Activated B cell treated with CpG ODN at 0.5 μM for 24 hours (primary cell): ENCODE data around the gene TXNL1. TPM values are rescaled to one million over a fixed set of nuclear protein-coding genes. Genes with fewer than 3 reads are reported as not detected.

Experiments
- ATAC-seq: fragments of 200-7000 bp; cut with Tn5 transposase; one replicate; pipeline ENCODE4 v1.10.0; 2021; ENCODE audit warnings: low read depth, mild to moderate bottlenecking, moderate library complexity
- CTCF ChIA-PET: fragments of 350-600 bp; sonication (Branson Sonifier 250); formaldehyde crosslinking; loops from one replicate; lab custom pipeline; 2021; ENCODE audit warnings: antibody characterized with exemption; lab: Charles Lee
- POLR2A ChIA-PET: fragments of 350-600 bp; sonication (Branson Sonifier 250); formaldehyde crosslinking; loops from one replicate; lab custom pipeline; 2021; ENCODE audit warnings: antibody characterized with exemption; lab: Charles Lee
- DNase-seq: peaks from one replicate; pipeline ENCODE4 v3.0.0; 2022
- H3K27ac Mint-ChIP-seq: one replicate; pipeline ENCODE4 v1.8.0; 2020; ENCODE audit warnings: mixed read lengths
- H3K27me3 Mint-ChIP-seq: one replicate; pipeline ENCODE4 v1.8.0; 2021; ENCODE audit warnings: mixed read lengths
- H3K36me3 Mint-ChIP-seq: one replicate; pipeline ENCODE4 v1.8.0; 2021; ENCODE audit warnings: low read depth, mixed read lengths
- H3K4me1 Mint-ChIP-seq: one replicate; pipeline ENCODE4 v1.8.0; 2021; ENCODE audit warnings: mixed read lengths
- H3K4me3 Mint-ChIP-seq: one replicate; pipeline ENCODE4 v1.8.0; 2020; ENCODE audit warnings: mild to moderate bottlenecking, mixed read lengths
- H3K9me3 Mint-ChIP-seq: one replicate; pipeline ENCODE4 v1.8.0; 2020; ENCODE audit warnings: mixed read lengths
- CTCF ChIP-seq: fragments of 200-600 bp; IDR thresholded peaks from one replicate; pipeline ENCODE4 v1.8.0; 2022; ENCODE audit warnings: antibody characterized with exemption, mild to moderate bottlenecking
- intact Hi-C: fragments of 100-400 bp; cut with micrococcal nuclease; formaldehyde crosslinking; loops from one replicate; pipeline ENCODE4 v1.15.1; 2024
- total RNA-seq: library from RNA; stranded (reverse); gene quantifications from 2 replicates; pipeline ENCODE4 v1.2.3, GENCODE V29; 2022

TXNL1 gene
- total RNA-seq, 1 donor from 2014 or later: 53.4 TPM

- POLR2A ChIA-PET: no interaction called here
- CTCF ChIA-PET: no interaction called here
- peaks cover 34% of the 10 kb centered on the region for H3K36me3 Mint-ChIP-seq
Observed at GRCh38 chr18:56672391-56672790, 34.0 kb upstream of the TXNL1 start.

DNA sequence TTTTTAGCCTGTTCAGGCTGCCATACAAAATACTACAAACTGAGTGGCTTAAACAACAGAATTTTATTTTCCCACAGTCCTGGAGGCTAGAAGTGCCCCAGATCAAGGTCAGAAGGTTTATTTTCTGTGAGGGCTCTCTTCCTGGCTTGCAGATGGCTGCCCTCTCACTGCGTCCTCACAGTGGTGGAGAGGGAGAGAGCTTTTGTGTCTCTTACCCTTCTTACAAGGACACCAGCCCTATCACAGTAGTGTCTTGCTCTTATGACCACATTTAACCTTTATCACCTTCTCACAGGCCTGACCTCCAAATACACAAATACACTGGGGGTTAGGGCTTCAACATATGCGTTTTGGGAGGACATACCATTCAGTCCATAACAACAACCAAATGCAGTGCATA is 24.5 kb upstream of the TXNL1 start:
- ATAC-seq: no peak
- no peak for DNase-seq
- Mint-ChIP-seq H3K4me3 (no peak overlapping the region), H3K27ac (no peak overlapping the region), H3K27me3 (no peaks in the 10 kb centered on the region), H3K9me3 (no peaks in the 10 kb centered on the region), H3K36me3 (no peaks in the 10 kb centered on the region), H3K4me1 (peaks cover 2% of the 10 kb centered on the region)
- CTCF ChIA-PET: no interaction called here
- no peak for TF ChIP-seq CTCF
- intact Hi-C loops: no loop called here
- POLR2A ChIA-PET: no interaction called here

More at GRCh38 chr18:56672391-56672790, 34.0 kb upstream of the TXNL1 start:
- Mint-ChIP-seq H3K4me3 (no peak overlapping the region), H3K9me3 (peaks cover 3% of the 10 kb centered on the region), H3K4me1 (peaks cover 10% of the 10 kb centered on the region), H3K27ac (no peak overlapping the region), H3K27me3 (no peaks in the 10 kb centered on the region)
- intact Hi-C loops: no loop called here
- DNase-seq (no peak), ATAC-seq (no peak)
- TF ChIP-seq CTCF: no peak

- ChIA-PET CTCF (no interaction called here), POLR2A (no interaction called here)
- Mint-ChIP-seq H3K27me3 (no peaks in the 10 kb centered on the region), H3K4me3 (no peak overlapping the region), H3K4me1 (peaks cover 2% of the 10 kb centered on the region), H3K36me3 (peaks cover 2% of the 10 kb centered on the region), H3K9me3 (no peaks in the 10 kb centered on the region), H3K27ac (no peak overlapping the region)
- no peak for TF ChIP-seq CTCF
- ATAC-seq: no peak
- DNase-seq: no peak
- intact Hi-C loops: no loop called here
Observed at GRCh38 chr18:56662502-56662901, 24.1 kb upstream of the TXNL1 start.

- Mint-ChIP-seq H3K27ac (no peak overlapping the region), H3K4me1 (peaks cover 2% of the 10 kb centered on the region), H3K4me3 (no peak overlapping the region), H3K9me3 (no peaks in the 10 kb centered on the region), H3K27me3 (no peaks in the 10 kb centered on the region), H3K36me3 (peaks cover 2% of the 10 kb centered on the region)
- ChIA-PET POLR2A (no interaction called here), CTCF (no interaction called here)
- intact Hi-C loops: no loop called here
- ATAC-seq: no peak
- no peak for DNase-seq
- TF ChIP-seq CTCF: no peak
Observed at GRCh38 chr18:56662063-56662408, 23.6 kb upstream of the TXNL1 start.

GRCh38 chr18:56661360-56662062 is 23.1 kb upstream of the TXNL1 start:
- H3K27ac Mint-ChIP-seq: no peak overlapping the region
- no peak overlapping the region for H3K4me3 Mint-ChIP-seq
- TF ChIP-seq CTCF: no peak
- ChIA-PET POLR2A (no interaction called here), CTCF (no interaction called here)
- DNase-seq (no peak), ATAC-seq (no peak)
- H3K27me3 Mint-ChIP-seq: no peaks in the 10 kb centered on the region
- H3K36me3 Mint-ChIP-seq: peaks cover 2% of the 10 kb centered on the region
- intact Hi-C loops: no loop called here
- H3K4me1 Mint-ChIP-seq: peaks cover 2% of the 10 kb centered on the region
- no peaks in the 10 kb centered on the region for H3K9me3 Mint-ChIP-seq
